ENCODE measurements around the gene CMTM1. TPM values are rescaled to one million over a fixed set of nuclear protein-coding genes. Genes with fewer than 3 reads are reported as not detected.
"Not testable (repeated sequence)": the region's sequence is repeated elsewhere in the genome, so short reads cannot be mapped to it uniquely, and the experiment has no call there.

The CMTM1 gene
- total and polyA plus RNA-seq, 2 donors, result 0.64 to 5.1 TPM

DNA sequence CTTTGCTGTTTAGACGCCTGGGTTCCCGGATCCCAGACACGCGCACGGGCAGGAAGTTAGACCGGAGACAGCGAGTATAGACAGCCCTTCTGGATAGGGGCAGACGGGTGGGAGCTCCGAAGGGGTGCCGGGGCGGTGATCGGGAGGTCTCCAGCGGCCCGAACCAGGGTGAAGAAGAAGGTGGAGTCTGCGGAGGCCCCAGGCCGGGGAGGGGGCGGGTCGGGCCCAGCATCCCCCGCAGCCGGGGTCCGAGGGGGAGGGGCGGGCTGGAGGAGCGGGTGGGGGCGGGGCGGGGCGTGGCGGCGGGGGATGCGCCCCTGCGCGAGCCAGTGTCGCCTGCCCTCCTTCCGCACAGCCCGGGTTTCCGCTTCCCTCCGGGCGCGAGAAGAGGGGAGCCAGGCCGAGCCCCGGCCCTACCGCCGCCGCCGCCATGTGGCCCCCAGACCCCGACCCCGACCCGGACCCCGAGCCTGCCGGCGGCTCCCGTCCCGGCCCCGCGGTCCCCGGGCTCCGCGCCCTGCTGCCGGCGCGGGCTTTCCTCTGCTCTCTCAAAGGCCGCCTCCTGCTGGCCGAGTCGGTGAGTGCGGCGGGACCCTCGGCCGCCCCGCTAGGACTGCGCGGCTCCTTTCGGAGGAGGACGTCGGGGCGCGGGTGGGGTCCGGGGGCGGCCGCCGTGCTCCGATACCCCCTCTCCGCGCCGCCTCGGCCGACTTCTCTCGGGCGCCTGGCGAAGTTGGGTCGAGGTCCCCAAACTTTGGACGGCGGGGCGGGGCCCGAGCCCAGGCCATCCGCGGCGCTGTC, 38.3 kb downstream of the CMTM1 start, which contains the start of gene CMTM3:
Gene CMTM3 (plus strand): TSS at position 329 of the 801 bp plus-strand sequence. CDS start 102 bp downstream, at position 431.
- DNase-seq (ENCODE audit: low read depth in 6 of 9, low spot score in 9 of 9), result peak in 8 of 9 donors; percentile 47 to 84 (median 62)

DNA sequence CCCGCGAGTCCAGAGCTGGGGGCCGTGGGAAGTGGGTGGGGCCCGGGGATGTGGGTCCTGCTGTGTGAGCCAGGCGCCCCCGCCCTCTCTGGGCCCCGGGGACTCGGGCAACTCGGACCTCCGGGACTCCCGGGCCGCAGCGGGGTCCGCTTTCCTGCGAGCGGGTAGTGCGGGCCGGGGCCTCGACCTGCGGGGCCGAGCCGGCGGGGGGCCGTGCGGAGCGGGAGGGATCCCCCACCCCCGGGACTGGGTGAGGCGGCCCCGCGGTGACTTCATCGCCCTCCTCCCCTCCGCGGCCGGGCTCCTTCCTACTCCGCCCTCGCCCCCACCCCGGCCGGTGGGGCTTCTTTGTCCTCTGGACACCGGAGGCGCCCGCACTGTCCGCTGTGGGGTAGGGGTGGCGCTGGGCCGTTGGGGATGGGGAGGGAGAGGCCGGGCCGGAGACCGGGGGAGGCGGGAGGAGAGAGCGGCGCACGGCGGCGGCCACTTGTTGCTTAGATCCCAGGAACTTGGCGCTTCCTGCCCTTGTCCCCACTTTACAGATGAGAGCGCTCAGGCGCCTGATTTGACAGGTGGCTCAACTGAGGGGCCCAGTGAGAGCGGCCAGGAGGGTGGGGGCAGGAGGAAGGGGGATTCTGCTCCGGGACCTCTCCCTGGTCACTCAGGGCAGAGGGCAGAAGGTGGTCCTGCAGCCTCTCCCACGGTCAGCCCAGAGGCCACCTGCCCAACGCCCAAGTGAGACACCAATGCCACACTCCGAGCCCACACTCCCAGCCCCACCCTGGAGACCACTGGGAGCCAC, 39.1 kb downstream of the CMTM1 start:
- Histone ChIP-seq H3K4me3 (ENCODE audit: low read length in 2 of 2) (peak overlapping the region; percentile 65 to 93), H3K9me3 (ENCODE audit: control insufficient read depth in 2 of 2, insufficient read depth in 1 of 2, low read length in 1 of 2) (peaks cover 0 to 19% of the 10 kb centered on the region in 2 donors), H3K27ac (ENCODE audit: low read depth in 1 of 2, low read length in 1 of 2) (peak overlapping the region; percentile 32 to 91), H3K4me1 (ENCODE audit: control insufficient read depth in 2 of 2, insufficient read depth in 2 of 2, low read length in 2 of 2) (peaks cover 27 to 43% of the 10 kb centered on the region in 2 donors), H3K27me3 (ENCODE audit: control insufficient read depth in 2 of 2, insufficient read depth in 1 of 2, low read length in 1 of 2) (no peaks in the 10 kb centered on the region), H3K36me3 (ENCODE audit: control insufficient read depth in 2 of 2, insufficient read depth in 2 of 2, low read length in 1 of 2) (peaks cover 17 to 24% of the 10 kb centered on the region in 2 donors)
- peak in 1 of 9 donors; percentile 55 for DNase-seq (ENCODE audit: low read depth in 6 of 9, low spot score in 9 of 9)
- 5% methylated on average over 61 of the region's 61 CpGs for WGBS

More for the DNA sequence above, 38.3 kb downstream of the CMTM1 start, which contains the start of gene CMTM3:
- H3K36me3 ChIP-seq (ENCODE audit: control insufficient read depth in 2 of 2, insufficient read depth in 2 of 2, low read length in 1 of 2), result peaks cover 9 to 16% of the 10 kb centered on the region in 2 donors
- peaks cover 0 to 19% of the 10 kb centered on the region in 2 donors for H3K9me3 ChIP-seq (ENCODE audit: control insufficient read depth in 2 of 2, insufficient read depth in 1 of 2, low read length in 1 of 2)
- H3K27me3 ChIP-seq (ENCODE audit: control insufficient read depth in 2 of 2, insufficient read depth in 1 of 2, low read length in 1 of 2), result no peaks in the 10 kb centered on the region
- 1% methylated on average over 96 of the region's 96 CpGs for WGBS
- H3K4me1 ChIP-seq (ENCODE audit: control insufficient read depth in 2 of 2, insufficient read depth in 2 of 2, low read length in 2 of 2), result peaks cover 29 to 48% of the 10 kb centered on the region in 2 donors
- H3K4me3 ChIP-seq (ENCODE audit: low read length in 2 of 2), result peak within 1 kb of the TSS; percentile 65 to 93
- H3K27ac ChIP-seq (ENCODE audit: low read depth in 1 of 2, low read length in 1 of 2), result peak within 1 kb of the TSS; percentile 86 to 94

DNA sequence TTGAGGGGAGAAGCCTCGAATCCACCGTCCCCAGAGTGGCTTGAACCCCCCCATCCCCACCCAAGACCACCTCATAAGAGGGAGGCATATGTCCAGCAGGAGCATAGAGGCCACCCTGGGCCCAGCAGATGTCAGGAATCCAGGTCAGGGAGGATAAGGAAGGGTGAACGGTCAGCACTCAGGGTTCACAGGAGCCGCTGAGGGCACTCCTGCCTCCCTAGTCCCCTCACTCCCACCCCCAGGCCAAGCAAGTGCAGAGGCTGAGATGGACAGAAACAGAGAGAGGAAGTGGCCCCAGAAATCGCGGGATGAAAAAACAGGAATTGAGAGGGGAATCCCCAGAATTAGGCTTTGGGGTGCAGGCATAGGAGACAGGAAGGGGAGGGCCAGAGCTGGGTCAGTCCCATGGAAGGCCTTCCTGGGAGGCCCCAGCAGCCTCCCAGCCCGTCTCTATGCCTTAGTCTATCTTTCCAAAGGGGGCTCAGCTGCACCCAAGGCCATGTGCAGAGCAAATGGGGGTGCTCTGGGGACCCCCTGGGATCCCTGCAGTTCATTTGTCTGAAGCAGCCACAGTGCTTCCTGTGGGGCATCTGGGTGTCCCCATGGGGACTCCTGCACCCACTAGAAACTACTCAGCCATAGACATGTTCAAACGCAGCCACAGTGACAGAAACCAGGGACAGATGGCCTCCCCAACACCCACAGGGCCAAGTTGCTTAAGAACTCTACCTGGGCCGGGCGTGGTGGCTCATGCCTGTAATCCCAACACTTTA, 39.9 kb downstream of the CMTM1 start:
- Histone ChIP-seq H3K27me3 (ENCODE audit: control insufficient read depth in 2 of 2, insufficient read depth in 1 of 2, low read length in 1 of 2) (no peaks in the 10 kb centered on the region), H3K27ac (ENCODE audit: low read depth in 1 of 2, low read length in 1 of 2) (peak overlapping the region; percentile 25 to 32), H3K9me3 (ENCODE audit: control insufficient read depth in 2 of 2, insufficient read depth in 1 of 2, low read length in 1 of 2) (peaks cover 0 to 13% of the 10 kb centered on the region in 2 donors), H3K4me3 (ENCODE audit: low read length in 2 of 2) (peak overlapping the region; percentile 65 to 93), H3K36me3 (ENCODE audit: control insufficient read depth in 2 of 2, insufficient read depth in 2 of 2, low read length in 1 of 2) (peaks cover 23 to 30% of the 10 kb centered on the region in 2 donors), H3K4me1 (ENCODE audit: control insufficient read depth in 2 of 2, insufficient read depth in 2 of 2, low read length in 2 of 2) (peaks cover 27 to 40% of the 10 kb centered on the region in 2 donors)
- WGBS, result 66% methylated on average over 10 of the region's 10 CpGs
- DNase-seq (ENCODE audit: low read depth in 6 of 9, low spot score in 9 of 9), result no peak

DNA sequence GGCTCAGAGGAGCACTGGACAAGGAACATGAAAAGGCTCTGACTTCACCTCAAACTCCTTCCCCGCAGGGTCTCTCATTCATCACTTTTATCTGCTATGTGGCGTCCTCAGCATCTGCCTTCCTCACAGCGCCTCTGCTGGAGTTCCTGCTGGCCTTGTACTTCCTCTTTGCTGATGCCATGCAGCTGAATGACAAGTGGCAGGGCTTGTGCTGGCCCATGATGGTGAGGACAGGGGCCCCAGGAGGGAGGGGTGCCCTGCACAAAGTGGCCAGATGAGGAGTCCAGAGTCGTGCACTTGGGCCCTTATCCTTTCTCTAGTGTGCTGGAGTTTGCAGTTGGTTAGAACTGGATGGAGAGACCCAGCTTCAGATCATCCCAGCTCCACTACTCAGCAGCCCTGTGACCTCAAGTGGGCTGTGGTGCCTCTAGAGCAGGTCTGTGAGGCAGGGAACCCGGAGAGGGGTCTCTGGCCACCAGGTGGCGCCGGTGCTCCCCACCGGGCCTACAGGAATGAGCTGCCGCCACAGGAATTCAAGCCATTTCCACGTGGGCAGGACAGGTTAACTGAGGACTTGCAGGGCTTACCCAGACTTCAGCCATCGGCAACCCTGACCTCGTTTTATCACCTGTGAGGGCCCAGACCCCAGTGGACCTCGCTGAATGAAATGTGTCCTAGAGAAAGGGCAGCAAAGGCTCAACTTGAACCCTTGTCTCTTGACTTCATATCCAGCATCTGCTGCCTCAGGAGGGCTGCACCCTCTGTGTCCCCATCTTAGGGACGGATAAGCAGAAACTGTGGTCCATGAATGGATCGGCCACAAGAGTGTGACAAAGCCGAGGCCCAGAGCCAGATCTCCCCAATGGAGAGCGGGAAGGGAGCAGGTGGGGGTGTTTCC, 42.3 kb downstream of the CMTM1 start:
- Histone ChIP-seq H3K4me1 (ENCODE audit: control insufficient read depth in 2 of 2, insufficient read depth in 2 of 2, low read length in 2 of 2) (peaks cover 26 to 36% of the 10 kb centered on the region in 2 donors), H3K36me3 (ENCODE audit: control insufficient read depth in 2 of 2, insufficient read depth in 2 of 2, low read length in 1 of 2) (peaks cover 45 to 53% of the 10 kb centered on the region in 2 donors)

DNA sequence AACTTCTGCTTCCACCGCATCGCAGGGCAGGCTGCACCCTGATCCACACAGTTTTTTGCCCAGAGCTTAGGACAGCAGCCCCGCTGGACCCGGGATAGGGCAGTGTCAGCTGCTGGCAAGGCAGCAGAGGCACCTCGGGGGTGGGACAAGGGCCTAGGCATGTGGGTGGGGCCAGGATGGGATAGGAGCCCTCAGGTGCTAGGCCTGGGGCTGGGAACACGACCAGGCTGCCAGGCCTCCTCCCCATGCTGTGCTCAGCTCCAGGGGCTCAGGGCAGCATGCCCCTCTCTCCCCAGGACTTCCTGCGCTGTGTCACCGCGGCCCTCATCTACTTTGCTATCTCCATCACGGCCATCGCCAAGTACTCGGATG, 42.9 kb downstream of the CMTM1 start:
- no peaks in the 10 kb centered on the region for H3K27me3 ChIP-seq (ENCODE audit: control insufficient read depth in 2 of 2, insufficient read depth in 1 of 2, low read length in 1 of 2)
- H3K27ac ChIP-seq (ENCODE audit: low read depth in 1 of 2, low read length in 1 of 2), result no peak overlapping the region
- H3K4me3 ChIP-seq (ENCODE audit: low read length in 2 of 2), result no peak overlapping the region
- H3K36me3 ChIP-seq (ENCODE audit: control insufficient read depth in 2 of 2, insufficient read depth in 2 of 2, low read length in 1 of 2), result peaks cover 49 to 57% of the 10 kb centered on the region in 2 donors
- peaks cover 1 to 3% of the 10 kb centered on the region in 2 donors for H3K9me3 ChIP-seq (ENCODE audit: control insufficient read depth in 2 of 2, insufficient read depth in 1 of 2, low read length in 1 of 2)
- no peak for DNase-seq (ENCODE audit: low read depth in 6 of 9, low spot score in 9 of 9)
- H3K4me1 ChIP-seq (ENCODE audit: control insufficient read depth in 2 of 2, insufficient read depth in 2 of 2, low read length in 2 of 2), result peaks cover 20 to 29% of the 10 kb centered on the region in 2 donors
- WGBS, result 96% methylated on average over 12 of the region's 12 CpGs

More for the DNA sequence above, 42.3 kb downstream of the CMTM1 start:
- no peak overlapping the region for H3K4me3 ChIP-seq (ENCODE audit: low read length in 2 of 2)
- H3K27ac ChIP-seq (ENCODE audit: low read depth in 1 of 2, low read length in 1 of 2), result peak overlapping the region; percentile 33 to 59
- 40% methylated on average over 17 of the region's 17 CpGs for WGBS
- peaks cover 1 to 3% of the 10 kb centered on the region in 2 donors for H3K9me3 ChIP-seq (ENCODE audit: control insufficient read depth in 2 of 2, insufficient read depth in 1 of 2, low read length in 1 of 2)
- no peaks in the 10 kb centered on the region for H3K27me3 ChIP-seq (ENCODE audit: control insufficient read depth in 2 of 2, insufficient read depth in 1 of 2, low read length in 1 of 2)
- DNase-seq (ENCODE audit: low read depth in 6 of 9, low spot score in 9 of 9), result peak; percentile 51 to 89 (median 73)

DNA sequence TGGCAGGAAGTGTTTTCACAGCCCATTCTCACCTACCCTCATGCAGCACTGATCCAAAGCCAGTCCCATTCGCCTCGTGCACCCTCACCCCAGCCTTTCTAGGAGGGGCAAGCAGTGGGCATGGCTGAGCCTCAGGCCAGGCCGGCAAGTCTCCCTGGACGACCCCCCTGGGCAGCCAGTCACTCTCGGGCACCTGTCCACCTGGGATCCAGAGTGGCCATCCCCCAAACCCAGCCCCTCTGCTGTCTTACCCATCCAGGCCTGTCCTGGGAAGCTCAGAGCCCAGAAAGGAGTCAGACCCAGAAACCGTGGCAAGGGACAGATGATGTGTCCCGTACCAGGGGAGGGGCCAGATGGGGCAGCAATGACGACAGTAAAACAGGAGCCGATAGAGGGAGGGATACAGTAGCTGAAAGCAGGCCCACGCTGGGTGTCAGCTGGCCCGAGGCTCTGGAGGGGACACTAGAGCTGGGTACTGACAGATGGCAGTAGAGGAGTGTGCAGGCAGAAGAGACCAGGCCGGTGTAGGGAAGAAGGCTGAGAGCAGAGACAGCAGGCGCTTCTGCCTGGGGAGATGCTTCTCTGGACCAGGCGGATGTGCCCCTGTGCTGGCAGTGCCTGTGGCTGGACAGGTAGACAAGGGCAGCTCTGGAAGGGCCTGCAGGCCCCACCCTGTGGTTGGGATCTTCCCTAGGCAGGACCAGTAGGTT, 44.0 kb downstream of the CMTM1 start:
- no peak overlapping the region for H3K27ac ChIP-seq (ENCODE audit: low read depth in 1 of 2, low read length in 1 of 2)
- no peak overlapping the region for H3K4me3 ChIP-seq (ENCODE audit: low read length in 2 of 2)
- H3K27me3 ChIP-seq (ENCODE audit: control insufficient read depth in 2 of 2, insufficient read depth in 1 of 2, low read length in 1 of 2), result no peaks in the 10 kb centered on the region
- 97% methylated on average over 14 of the region's 14 CpGs for WGBS
- H3K9me3 ChIP-seq (ENCODE audit: control insufficient read depth in 2 of 2, insufficient read depth in 1 of 2, low read length in 1 of 2), result peaks cover 1 to 3% of the 10 kb centered on the region in 2 donors
- peaks cover 56 to 60% of the 10 kb centered on the region in 2 donors for H3K36me3 ChIP-seq (ENCODE audit: control insufficient read depth in 2 of 2, insufficient read depth in 2 of 2, low read length in 1 of 2)
- H3K4me1 ChIP-seq (ENCODE audit: control insufficient read depth in 2 of 2, insufficient read depth in 2 of 2, low read length in 2 of 2), result peaks cover 20 to 27% of the 10 kb centered on the region in 2 donors
- no peak for DNase-seq (ENCODE audit: low read depth in 6 of 9, low spot score in 9 of 9)

DNA sequence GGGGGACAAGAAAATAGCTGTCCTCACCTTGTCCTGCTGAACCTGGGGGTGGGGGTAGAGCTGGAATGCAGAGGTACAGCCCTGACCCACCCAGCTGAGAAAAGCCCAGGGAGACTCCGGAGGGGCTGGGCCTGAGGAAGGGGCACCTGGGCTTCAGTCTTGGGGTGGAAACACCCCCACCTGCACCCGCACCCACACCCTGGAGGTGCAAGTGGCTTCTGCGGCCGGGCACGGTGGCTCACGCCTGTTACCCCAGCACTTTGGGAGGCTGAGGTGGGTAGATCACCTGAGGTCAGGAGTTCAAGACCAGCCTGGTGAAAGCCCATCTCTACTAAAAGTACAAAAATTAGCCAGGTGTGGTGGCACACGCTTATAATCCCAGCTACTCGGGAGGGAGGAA, 45.7 kb downstream of the CMTM1 start:
- not testable (repeated sequence) for DNase-seq (ENCODE audit: low read depth in 6 of 9, low spot score in 9 of 9); H3K4me3 ChIP-seq (ENCODE audit: low read length in 2 of 2); H3K27ac ChIP-seq (ENCODE audit: low read depth in 1 of 2, low read length in 1 of 2); H3K27me3 ChIP-seq (ENCODE audit: control insufficient read depth in 2 of 2, insufficient read depth in 1 of 2, low read length in 1 of 2); H3K9me3 ChIP-seq (ENCODE audit: control insufficient read depth in 2 of 2, insufficient read depth in 1 of 2, low read length in 1 of 2)
- peaks cover 56 to 59% of the 10 kb centered on the region in 2 donors for H3K36me3 ChIP-seq (ENCODE audit: control insufficient read depth in 2 of 2, insufficient read depth in 2 of 2, low read length in 1 of 2)
- peaks cover 7 to 15% of the 10 kb centered on the region in 2 donors for H3K4me1 ChIP-seq (ENCODE audit: control insufficient read depth in 2 of 2, insufficient read depth in 2 of 2, low read length in 2 of 2)
- WGBS, result 99% methylated on average over 8 of the region's 8 CpGs
